NCI-H2196 (cell line): Measurements from ENCODE around the gene ANKMY1.
"Not testable (repeated sequence)": the region's sequence is repeated elsewhere in the genome, so short reads cannot be mapped to it uniquely, and the experiment has no call there.

ENCODE experiments used
- DNase-seq: peaks from one replicate; lab custom pipeline; 2025; ENCODE audit not compliant: unreplicated experiment; lab: John Stamatoyannopoulos, UW

The ANKMY1 gene

DNA sequence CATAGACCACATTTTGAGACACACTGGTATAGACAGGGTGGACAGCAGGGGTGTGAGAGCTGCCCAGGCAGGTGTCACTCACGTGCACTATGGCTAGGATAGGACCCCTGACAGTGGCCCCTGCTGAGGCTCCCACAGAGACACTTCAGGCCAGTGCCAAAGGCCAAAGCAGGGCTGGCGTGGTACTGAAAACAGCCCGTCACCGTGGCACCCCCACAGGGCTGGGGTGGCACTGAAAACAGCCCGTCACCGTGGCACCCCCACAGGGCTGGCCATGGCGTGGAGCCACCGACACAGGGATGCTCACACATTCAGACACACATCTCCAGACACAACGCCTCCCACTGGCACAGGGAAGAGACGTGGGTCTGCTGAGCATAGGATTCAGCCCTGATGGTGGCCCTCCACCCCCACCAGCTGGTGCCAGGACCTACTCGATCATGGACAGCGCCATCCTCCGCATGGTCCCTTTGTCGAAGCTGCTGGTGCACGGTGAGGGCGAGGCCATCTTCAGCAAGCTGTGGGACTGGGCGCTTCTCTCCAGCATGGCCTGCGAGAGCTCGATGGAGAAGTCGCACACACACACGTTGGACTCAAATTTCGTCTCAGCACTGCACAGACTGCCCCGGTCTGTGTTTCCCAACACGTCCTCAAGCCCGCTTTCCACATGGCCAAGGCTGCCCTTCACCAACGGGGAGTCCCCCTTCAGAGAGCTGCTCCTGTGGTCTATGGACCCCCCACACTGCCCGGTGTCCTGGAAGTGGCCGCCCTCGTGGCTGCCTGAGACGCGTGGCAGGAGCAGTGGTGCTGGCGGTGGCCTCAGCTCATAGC lies 34.1 kb downstream of the ANKMY1 start:
- no peak for DNase-seq

DNA sequence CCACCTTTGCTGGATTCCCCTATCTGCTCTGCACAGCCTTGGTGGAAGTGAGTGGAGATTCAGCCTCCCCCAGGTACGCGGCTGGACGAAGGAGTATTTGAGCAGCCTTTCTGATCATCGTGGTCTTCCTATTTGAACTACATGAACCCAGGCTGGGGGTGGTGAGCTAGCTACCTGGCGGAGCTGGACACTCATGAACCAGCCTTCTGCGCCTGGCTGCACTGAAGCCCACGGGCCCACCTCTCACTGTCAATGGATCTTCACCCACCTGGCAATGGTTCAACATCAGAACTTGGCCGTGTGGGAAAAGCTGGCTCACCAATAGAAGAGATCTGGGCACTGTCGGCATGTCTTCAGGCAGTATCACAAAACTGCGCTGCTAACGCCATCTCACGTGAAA lies 35.4 kb downstream of the ANKMY1 start:
- no peak for DNase-seq

DNA sequence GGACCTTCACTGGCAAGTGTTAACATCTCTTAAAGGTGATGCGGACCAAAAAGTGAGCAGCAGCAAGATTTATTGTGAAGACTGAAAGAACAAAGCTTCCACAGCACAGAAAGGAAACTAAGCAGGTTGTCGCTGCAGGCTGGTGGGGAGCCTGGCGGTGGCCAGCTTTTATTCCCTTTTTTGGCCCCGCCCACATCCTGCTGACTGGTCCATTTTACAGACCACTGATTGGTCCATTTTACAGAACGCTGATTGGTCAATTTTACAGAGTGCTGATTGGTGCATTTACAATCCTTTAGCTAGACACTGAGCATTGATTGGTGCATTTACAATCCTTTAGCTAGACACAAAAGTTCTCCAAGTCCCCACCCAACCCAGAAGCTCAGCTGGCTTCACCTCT lies 35.9 kb downstream of the ANKMY1 start:
- DNase-seq, result not testable (repeated sequence)

DNA sequence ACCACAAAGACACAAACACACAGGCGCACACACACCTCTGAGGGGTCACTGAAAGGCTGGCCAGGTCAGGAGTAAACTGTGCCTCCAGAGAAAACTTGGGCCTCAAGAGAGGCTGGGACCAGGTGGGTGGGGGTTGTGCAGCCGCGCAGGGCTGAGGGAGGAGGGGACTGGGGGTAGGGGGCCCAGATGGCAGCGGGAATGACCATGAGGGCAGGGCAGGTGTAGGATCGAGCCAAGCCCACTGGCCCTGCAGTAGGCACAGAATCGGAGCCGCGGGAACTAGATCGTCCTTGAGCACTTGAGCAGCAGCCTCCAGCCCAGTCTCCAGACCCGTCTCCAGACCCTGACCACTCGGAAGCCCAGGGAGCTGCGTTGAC lies 36.8 kb downstream of the ANKMY1 start:
- DNase-seq, result no peak

DNA sequence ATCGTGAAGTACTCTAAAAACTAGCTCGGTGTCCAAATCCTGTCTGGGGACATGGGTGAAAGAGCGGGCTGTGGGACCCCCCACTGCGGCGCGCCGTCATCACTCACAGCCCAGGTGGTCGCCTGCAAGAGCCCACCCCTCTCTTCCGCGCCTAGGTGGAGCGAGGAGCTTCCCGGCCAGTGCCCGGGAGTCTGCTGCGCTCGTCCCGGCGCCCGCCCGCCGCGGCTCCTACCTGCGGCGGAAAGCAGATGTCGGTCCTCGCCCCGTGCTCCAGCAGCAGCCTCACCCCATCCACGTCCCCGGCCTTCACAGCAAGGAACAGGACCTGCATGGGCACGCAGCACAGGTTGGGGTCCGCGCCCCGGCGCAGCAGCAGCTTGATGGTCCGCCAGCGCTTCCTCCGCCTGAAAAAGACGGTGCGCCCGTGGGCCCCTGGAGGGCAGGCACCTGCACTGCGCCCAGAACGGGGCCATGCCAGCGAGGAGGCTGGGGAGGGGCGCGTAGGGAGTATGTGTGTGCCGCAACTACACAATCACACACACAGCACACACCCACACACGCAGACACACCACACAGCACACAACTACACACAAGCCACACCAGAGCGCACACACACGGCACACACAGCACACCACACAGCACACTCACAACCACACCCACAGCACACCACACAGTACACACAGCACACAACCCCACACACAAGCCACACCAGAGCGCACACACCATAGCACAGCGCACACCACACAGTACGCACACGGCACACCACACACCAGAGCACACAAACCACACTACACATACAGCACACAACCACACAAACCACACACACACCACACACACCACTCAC lies 37.4 kb downstream of the ANKMY1 start:
- no peak for DNase-seq

DNA sequence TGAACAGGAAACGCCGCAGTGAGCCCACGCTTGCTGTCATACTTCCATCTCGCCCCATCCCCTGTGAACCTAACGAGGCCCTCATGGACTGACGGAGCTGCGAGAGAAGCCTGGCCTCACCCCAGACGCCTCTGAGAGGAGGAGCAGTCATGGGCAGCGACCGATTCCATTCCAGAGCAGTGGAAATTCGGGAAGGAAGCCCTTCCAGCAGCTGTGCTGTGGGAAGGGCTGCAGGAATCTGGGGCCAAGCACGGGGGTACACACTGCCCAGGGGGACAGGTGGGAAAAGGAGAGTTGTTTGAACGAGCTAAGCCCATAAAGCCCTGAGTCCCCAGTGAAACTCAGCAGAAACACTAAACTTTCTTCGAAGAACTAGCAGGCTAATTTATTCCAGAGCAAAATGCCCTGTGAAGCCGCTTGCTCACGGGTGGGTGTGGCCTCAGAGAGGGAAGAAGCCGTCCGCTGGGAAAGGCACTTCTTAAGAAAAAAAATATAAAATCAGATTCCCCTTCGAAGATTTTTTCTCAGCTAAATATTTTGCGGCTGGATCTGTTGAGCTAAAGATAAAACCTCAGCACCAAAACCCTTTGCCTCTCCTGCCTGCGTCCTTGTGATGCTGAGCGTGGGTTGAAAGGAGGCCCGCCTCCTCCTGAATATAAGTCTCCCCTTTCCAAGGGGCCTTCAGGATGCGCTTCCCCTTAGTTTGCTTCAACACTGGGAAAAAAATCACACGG lies 38.2 kb downstream of the ANKMY1 start:
- DNase-seq, result no peak

DNA sequence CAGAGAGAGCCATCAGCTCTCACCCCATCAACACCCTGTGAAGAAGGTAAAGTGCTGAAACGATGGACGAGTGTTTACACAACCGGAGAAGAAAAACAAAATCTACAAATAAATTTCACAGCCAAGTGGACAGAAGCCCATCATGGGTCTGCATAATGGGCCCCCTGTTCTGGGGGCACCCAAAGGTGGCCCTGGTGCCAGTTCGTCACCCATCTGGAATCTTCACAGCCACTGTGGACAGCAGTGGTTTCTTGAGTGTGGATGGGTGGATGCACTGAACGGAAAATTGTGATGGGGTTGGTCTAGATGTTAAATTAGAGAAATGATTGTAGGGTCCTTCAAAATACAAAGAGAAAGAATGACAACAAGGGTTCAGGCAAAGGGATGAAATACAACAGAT lies 38.8 kb downstream of the ANKMY1 start:
- no peak for DNase-seq

DNA sequence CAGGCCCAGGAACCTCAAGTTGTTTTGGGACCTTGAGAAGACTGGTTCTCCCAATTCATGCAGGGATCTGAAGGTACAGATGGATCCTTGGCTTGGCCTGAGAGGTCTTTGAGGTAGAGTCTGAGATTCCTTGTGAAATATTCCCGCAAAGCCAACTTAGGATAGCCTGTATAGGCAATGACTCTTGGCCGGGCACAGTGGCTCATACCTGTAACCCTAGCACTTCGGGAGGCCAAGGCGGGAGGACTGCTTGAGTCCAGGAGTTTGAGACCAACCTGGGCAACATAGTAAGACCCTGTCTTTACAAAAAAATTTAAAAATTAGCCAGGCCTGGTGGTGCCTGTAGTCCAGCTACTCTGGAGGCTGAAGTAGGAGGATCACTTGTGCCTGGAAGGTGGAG lies 40.4 kb downstream of the ANKMY1 start:
- no peak for DNase-seq

DNA sequence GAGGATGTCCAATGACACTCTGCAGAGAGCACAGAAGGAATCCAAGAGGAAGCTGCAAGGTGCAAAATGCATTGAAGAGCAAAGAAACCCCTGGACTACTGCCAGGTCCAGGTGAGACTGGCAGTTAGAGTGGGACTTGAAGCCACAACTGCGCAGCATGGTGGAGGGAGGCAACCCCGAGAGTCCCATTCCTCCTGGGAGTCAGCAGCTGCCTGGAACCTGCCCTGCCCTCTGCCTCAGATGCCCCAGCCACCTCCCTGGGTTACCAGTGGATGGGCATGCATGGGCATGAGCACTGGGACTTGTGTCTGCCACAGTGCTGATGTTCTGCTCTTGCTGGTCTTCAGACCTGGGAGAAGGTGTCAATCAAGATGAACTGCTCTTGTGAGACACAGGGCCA lies 43.2 kb downstream of the ANKMY1 start:
- peak; percentile 19 for DNase-seq

DNA sequence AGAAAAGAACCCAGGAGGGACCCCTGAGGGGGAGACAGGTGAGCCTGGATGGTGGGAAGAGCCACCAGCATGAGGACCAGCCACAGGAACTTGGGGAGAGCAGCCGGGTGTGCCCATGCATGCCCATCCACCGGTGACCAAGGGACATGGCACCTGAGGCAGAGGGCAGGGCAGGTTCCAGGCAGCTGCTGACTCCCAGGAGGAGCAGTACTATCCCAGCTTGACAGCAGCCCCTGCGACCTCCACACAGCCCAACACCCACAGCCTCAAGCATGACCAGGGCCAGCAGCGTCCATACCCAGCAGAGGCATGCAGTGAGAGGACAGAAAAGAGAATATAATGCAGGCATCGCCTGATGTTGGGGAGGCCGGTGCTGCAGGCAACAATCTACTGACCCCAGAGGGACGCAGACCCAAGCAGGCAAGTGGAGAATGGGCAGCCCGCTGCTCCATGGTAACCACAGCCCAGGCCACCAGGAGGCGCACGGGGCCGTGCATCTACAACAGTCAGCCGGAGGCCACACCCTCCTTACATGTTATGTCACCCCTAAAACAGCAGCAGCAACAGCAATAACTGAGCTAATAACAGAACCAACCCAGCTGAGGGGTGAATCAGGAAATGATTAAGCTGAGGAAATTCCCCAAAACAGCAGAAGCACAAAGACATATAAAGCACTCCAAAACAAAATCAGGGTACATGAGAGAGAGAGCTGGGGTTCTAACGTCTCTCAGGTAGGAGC lies 44.1 kb downstream of the ANKMY1 start:
- no peak for DNase-seq

DNA sequence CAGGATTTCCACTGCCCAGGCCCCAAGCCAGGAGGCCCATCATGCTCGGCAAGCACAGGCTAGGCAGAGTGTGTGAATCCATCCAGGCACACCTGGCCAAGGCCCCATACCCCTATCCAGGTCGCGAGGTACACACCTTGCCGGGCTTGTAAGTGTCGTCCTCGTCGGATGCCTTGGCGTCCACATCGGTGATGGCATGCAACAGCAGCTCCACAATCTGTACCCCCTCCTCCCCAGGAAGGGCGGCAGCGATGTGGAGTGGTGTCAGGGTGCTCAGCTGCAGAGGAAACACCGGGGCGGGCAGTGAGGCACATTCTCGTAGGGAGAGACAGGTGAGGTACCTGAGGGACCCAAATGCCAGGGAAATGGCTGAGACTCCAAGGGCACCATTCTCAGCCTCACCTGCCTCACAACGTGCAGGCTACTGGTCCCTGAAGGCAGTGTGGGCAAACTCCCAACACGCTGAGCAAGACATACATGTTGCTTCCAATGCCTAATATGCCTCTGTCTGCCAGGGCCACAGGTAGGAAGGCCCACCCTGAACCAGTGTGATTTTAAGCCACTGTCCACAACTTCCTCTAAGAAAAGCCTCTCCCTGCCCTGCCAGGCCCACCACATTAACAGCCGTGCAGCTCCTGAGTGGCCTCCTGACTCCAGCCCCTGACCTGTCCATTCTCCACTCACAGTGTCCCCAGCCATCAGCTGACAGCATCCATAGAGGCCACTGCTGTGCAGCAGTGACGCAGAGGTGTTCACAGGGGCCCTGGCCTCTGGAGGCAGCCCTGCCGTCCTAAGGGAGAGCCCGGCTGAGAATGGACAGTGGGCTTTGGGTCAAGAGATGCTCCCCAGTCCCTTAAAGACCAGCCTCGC lies 44.9 kb downstream of the ANKMY1 start:
- no peak for DNase-seq

DNA sequence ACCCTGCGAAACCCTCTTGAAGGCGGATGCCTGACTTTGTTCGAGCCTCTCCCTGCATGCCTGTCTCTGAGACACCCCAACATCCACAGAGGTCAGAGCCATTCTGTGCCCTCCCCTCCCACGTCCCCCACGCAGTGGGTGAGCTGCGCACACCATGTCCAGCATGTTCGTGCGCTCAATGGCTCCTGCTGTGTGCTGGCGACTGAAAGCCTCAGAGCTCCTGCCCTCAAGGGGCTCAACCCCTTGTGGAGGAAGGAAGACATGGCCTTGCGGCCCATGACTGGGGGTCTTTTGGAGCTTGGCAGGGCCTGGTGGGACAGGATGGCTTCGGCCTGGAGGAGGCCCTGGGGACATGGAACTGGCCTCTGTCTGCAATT lies 45.7 kb downstream of the ANKMY1 start:
- no peak for DNase-seq

DNA sequence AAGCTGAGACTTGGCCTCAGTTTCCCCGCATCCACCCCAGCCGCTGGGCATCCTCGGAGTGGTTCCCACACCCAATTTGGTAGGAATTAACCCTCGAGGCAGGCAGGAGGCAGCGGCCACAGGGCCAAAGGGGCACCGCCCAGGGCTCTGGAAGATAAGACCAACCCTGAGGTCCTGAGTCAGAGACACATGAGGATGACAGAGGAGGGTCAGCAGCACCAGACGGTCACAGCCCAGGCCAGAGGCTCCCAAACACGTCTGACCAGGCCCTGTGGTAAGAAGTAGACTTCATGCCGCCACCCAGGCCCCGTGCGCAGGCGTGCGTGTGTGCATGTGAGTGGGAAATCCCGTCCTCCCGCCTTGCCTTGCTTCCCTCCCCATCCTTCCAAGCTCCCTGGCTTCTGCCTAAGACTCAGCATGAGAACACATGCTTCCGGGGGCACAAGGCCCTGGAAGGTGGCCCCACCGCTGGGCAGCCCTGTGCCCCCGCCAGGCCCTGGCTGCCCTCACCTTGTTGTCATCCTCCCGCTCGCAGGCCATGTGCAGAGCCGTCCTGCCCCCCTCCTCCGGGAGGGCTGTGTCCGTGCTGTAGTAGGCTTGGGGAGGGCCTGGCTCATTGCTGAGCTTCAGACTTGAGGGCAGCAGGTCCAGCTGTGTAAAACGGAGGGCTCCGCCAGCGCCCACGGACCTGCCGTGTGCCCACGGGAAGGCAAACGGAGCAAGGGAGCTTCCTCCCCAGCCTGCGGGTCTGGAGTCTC lies 46.3 kb downstream of the ANKMY1 start:
- no peak for DNase-seq

DNA sequence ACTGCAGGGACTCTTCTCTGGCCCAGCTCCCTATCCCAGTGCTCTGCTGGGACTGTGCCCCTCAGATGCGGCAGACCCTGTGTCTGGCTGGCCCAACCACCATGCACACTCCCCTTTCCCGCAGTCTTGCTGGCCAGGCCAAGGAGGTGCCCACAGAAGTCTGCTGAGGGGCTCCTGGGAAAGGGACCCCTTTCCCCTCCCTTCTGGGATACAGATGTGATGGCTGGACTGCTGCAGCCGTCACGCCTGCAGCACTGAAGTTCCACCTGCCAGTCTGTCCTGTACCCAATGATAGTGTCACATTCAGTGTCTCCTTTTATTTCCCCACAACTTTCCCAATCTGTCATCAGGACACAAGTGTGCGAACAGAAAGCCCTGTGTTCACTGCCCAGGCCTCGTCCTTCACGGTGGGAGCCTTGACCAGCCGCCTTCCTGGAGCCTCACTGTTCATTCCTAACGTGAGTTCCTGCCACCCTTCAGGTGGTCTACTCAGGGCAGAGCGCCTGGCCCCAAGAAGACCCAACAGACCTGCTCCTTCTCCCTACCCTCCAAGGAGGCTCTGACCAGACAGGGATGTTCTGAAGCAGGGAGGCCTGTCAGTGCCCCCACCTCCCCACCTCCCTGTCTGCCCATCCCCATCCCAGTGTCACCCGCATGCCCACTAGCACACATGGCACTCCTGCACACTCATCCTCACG lies 47.1 kb downstream of the ANKMY1 start:
- no peak for DNase-seq

DNA sequence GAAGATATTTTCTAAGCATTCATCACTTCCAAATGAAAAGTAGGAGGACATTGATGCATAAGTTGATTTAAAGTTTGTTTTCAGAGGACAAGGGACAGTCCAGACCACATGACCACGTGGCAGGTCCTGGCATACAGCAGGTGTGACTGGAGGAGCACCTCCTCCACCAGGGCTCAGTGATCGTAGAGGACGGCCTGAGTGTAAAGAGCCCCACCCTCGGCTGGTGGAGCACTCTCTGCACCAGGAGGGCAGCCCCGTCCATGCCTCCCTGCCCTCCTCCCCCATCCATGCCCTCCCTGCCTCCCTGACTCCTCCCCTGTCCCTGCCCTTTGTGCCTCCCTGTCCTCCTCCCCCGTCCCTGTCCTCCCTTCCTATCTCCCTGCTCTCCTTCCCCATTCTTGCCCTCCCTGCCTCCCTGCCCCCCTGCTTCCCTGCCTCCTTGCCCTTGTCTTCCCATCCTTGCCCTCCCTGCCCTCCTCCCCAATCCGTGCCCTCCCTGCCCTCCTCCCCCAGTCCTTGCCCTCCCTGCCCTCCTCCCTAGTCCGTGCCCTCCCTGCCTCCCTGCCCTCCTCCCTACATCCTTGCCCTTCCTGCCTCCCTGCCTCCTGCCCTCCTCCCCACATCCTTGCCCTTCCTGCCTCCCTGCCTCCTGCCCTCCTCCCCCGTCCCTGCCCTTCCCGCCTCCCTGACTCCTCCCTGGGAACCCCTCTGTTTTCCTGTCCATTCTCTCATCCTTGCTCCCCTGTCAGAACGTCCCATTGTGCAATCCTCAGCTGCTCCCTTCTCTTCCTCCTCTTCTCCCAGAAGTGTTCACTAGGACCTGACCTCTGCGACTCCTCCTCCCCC lies 47.9 kb downstream of the ANKMY1 start:
- DNase-seq, result no peak

DNA sequence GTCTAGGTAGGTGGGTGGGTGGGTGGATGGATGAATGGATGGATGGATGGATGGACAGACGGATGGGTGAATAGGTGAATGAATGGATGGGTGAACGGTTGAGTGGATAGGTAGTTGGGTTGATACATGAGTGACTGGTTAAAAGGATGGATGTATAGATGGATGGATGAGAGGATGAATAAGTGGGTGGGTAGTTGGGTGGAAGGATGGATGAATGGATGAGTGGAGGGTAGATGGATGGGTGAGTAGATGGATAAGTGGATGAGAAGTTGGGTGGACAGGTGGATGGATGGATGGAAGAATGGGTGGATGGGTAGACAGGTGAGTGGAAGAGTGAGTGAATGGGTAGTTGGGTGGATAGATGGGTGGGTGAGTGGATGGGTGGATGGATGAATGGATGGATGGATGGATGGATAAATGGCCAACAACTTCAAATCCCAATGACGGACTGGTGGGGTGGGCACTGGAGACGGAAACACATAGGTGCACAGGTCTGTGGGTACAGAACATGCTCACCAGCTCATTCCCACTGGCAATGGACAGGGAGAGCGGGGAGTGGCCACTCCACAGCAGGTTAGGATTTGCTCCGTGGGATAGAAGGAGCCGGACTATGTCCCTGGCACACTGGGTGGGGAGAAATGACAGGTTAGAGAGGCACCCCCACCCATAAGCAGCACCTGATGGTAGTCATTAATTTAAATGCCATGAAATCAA lies 48.8 kb downstream of the ANKMY1 start:
- no peak for DNase-seq

DNA sequence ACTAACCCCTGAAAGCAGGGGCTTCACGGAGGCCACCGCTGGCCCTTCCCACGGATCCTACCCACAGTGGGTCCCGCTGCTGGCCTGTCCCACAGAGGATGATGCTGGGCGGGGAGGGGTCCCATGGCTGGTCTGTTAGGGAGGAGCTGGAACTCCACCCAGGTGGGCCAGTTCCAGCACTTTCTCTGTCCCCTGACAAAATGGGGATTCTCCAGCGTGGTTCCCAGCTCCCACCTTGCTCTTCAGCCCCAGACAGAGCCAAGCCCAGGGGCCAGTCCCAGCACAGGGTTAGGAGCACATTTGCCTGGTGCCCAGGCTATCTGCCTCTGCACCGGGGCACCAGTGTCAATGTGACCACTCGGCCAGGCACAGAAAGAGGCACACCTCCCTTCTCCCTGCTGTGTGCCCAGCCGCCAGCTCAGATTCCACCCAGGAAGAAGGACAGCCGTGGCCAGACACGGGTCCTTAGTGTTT lies 50.0 kb downstream of the ANKMY1 start:
- no peak for DNase-seq
